ENCODE data around the gene EGFL8. TPM values are rescaled to one million over a fixed set of nuclear protein-coding genes. Genes with fewer than 3 reads are reported as not detected.

Gene EGFL8
- total RNA-seq, 1 experiment from 2014 or later: 4.9 TPM

Other genes with a start within 250 kb of the EGFL8 start
- gene C2, start 236.9 kb upstream of the EGFL8 start, total RNA-seq (2014; rRNA removed; shearing (Covaris generic)): 0.69 TPM in 1 of 2 replicates, not detected in the other
- 3.7 and 4.0 TPM in 2 replicates for gene CFB, start 218.5 kb upstream of the EGFL8 start, total RNA-seq (2014; rRNA removed; shearing (Covaris generic))
- 92.1 and 117 TPM in 2 replicates for gene NELFE, start 205.6 kb upstream of the EGFL8 start, total RNA-seq (2014; rRNA removed; shearing (Covaris generic))
- gene SKIC2, start 205.4 kb upstream of the EGFL8 start, total RNA-seq (2014; rRNA removed; shearing (Covaris generic)): 26.0 and 29.9 TPM in 2 replicates
- 16.4 and 17.9 TPM in 2 replicates for gene DXO, start 192.5 kb upstream of the EGFL8 start, total RNA-seq (2014; rRNA removed; shearing (Covaris generic))
- gene C4A, start 182.5 kb upstream of the EGFL8 start, total RNA-seq (2014; rRNA removed; shearing (Covaris generic)): 1.2 and 1.6 TPM in 2 replicates
- 0.62 and 2.5 TPM in 2 replicates for gene C4B, start 149.8 kb upstream of the EGFL8 start, total RNA-seq (2014; rRNA removed; shearing (Covaris generic))
- gene CYP21A2, start 126.2 kb upstream of the EGFL8 start, total RNA-seq (2014; rRNA removed; shearing (Covaris generic)): 0.05 TPM in 1 of 2 replicates, not detected in the other
- gene TNXB, start 55.3 kb upstream of the EGFL8 start, total RNA-seq (2014; rRNA removed; shearing (Covaris generic)): 45.0 and 45.7 TPM in 2 replicates
- 19.9 and 22.2 TPM in 2 replicates for gene ATF6B, start 36.3 kb upstream of the EGFL8 start, total RNA-seq (2014; rRNA removed; shearing (Covaris generic))
- 4.8 and 8.8 TPM in 2 replicates for gene FKBPL, start 34.3 kb upstream of the EGFL8 start, total RNA-seq (2014; rRNA removed; shearing (Covaris generic))
- gene PRRT1, start 12.7 kb upstream of the EGFL8 start, total RNA-seq (2014; rRNA removed; shearing (Covaris generic)): not detected in 2 replicates
- gene PPT2, start 10.5 kb upstream of the EGFL8 start, total RNA-seq (2014; rRNA removed; shearing (Covaris generic)): 4.7 and 7.7 TPM in 2 replicates
- 29.6 and 36.2 TPM in 2 replicates for gene AGPAT1, start 11.5 kb downstream of the EGFL8 start, total RNA-seq (2014; rRNA removed; shearing (Covaris generic))
- 59.4 and 61.7 TPM in 2 replicates for gene RNF5, start 13.8 kb downstream of the EGFL8 start, total RNA-seq (2014; rRNA removed; shearing (Covaris generic))
- 0.60 and 2.2 TPM in 2 replicates for gene AGER, start 19.7 kb downstream of the EGFL8 start, total RNA-seq (2014; rRNA removed; shearing (Covaris generic))
- 18.1 and 21.4 TPM in 2 replicates for gene PBX2, start 25.6 kb downstream of the EGFL8 start, total RNA-seq (2014; rRNA removed; shearing (Covaris generic))
- 3.1 and 3.4 TPM in 2 replicates for gene GPSM3, start 28.0 kb downstream of the EGFL8 start, total RNA-seq (2014; rRNA removed; shearing (Covaris generic))
- gene NOTCH4, start 59.5 kb downstream of the EGFL8 start, total RNA-seq (2014; rRNA removed; shearing (Covaris generic)): 0.81 and 1.6 TPM in 2 replicates
- not detected in 2 replicates for gene TSBP1, start 207.3 kb downstream of the EGFL8 start, total RNA-seq (2014; rRNA removed; shearing (Covaris generic))
- gene BTNL2, start 242.6 kb downstream of the EGFL8 start, total RNA-seq (2014; rRNA removed; shearing (Covaris generic)): not detected in 2 replicates

All from A172 (cell line).